Stimulated activated CD8-positive, alpha-beta memory T cell treated with anti-CD3 and anti-CD28 coated beads, Interleukin-2, amount 100 ng/mL, for 1 hour (primary cell): ENCODE measurements around the gene HOXD1.

Experiments
- DNase-seq, 2 donors: peaks; one replicate each; pipeline ENCODE4 v3.0.0-alpha.2; 2020; ENCODE audit warnings: low read depth in 2 of 2

The HOXD1 gene

GRCh38 chr2:176152350-176153181 lies 35.9 kb upstream of the HOXD1 start:
- DNase-seq, result no peak

- DNase-seq, result no peak
These were observed 33.8 kb upstream of the HOXD1 start for GRCh38 chr2:176154576-176155252.

- no peak for DNase-seq
These were observed 33.0 kb upstream of the HOXD1 start for GRCh38 chr2:176155356-176156044.

- no peak for DNase-seq
These were observed 32.1 kb upstream of the HOXD1 start for GRCh38 chr2:176156301-176156806.

GRCh38 chr2:176156807-176157498 lies 31.5 kb upstream of the HOXD1 start, which contains the start of gene HOXD3:
Gene HOXD3 (plus strand): TSS chr2:176157307. CDS start chr2:176169115, 11,808 bp downstream.
- DNase-seq, result no peak

GRCh38 chr2:176157499-176158185 lies 30.8 kb upstream of the HOXD1 start:
- DNase-seq, result no peak

- no peak for DNase-seq
These were observed 30.3 kb upstream of the HOXD1 start for GRCh38 chr2:176158186-176158591.

- DNase-seq, result no peak
These were observed 29.4 kb upstream of the HOXD1 start for GRCh38 chr2:176158855-176159662.

GRCh38 chr2:176159663-176160250 lies 28.7 kb upstream of the HOXD1 start:
- no peak for DNase-seq

- no peak for DNase-seq
These were observed 28.1 kb upstream of the HOXD1 start for GRCh38 chr2:176160251-176160985.

- no peak for DNase-seq
These were observed 27.3 kb upstream of the HOXD1 start for GRCh38 chr2:176160986-176161824.

- no peak for DNase-seq
These were observed 26.4 kb upstream of the HOXD1 start for GRCh38 chr2:176161825-176162626.

- DNase-seq, result no peak
These were observed 25.4 kb upstream of the HOXD1 start for GRCh38 chr2:176162911-176163671.

- DNase-seq, result no peak
These were observed 24.8 kb upstream of the HOXD1 start for GRCh38 chr2:176163672-176164056.

- no peak for DNase-seq
These were observed 24.3 kb upstream of the HOXD1 start for GRCh38 chr2:176164201-176164600.

GRCh38 chr2:176164611-176165369 lies 23.7 kb upstream of the HOXD1 start:
- no peak for DNase-seq
